GM18873 (cell line): ENCODE measurements around the gene PRKCQ.
"Not testable (repeated sequence)": the region's sequence is repeated elsewhere in the genome, so short reads cannot be mapped to it uniquely, and the experiment has no call there.

Source experiments
- ATAC-seq: cut with Tn5 transposase; IDR thresholded peaks from one replicate; pipeline ENCODE4 v1.9.1; 2021; ENCODE audit warnings: mild to moderate bottlenecking, moderate library complexity, moderate number of reproducible peaks; ENCODE audit not compliant: unreplicated experiment, low FRiP score

The PRKCQ gene

GRCh38 chr10:6464862-6465430 is 115.1 kb downstream of the PRKCQ start:
- no peak for ATAC-seq

- no peak for ATAC-seq
Observed at GRCh38 chr10:6463366-6463765, 116.7 kb downstream of the PRKCQ start.

GRCh38 chr10:6461961-6462360 is 118.1 kb downstream of the PRKCQ start:
- no peak for ATAC-seq

GRCh38 chr10:6460861-6461409 is 119.1 kb downstream of the PRKCQ start:
- ATAC-seq: no peak

GRCh38 chr10:6458814-6459213 is 121.3 kb downstream of the PRKCQ start:
- no peak for ATAC-seq

GRCh38 chr10:6457376-6457775 is 122.7 kb downstream of the PRKCQ start:
- no peak for ATAC-seq

- ATAC-seq: no peak
Observed at GRCh38 chr10:6456067-6456466, 124.0 kb downstream of the PRKCQ start.

GRCh38 chr10:6455592-6455991 is 124.5 kb downstream of the PRKCQ start:
- ATAC-seq: no peak

GRCh38 chr10:6446711-6447110 is 133.4 kb downstream of the PRKCQ start:
- no peak for ATAC-seq

GRCh38 chr10:6445671-6446316 is 134.3 kb downstream of the PRKCQ start:
- ATAC-seq: no peak

- ATAC-seq: not testable (repeated sequence)
Observed at GRCh38 chr10:6439875-6440274, 140.2 kb downstream of the PRKCQ start.

- no peak for ATAC-seq
Observed at GRCh38 chr10:6431861-6432260, 148.2 kb downstream of the PRKCQ start.

- no peak for ATAC-seq
Observed at GRCh38 chr10:6431186-6431585, 148.9 kb downstream of the PRKCQ start.

- no peak for ATAC-seq
Observed at GRCh38 chr10:6430423-6430980, 149.6 kb downstream of the PRKCQ start.

- no peak for ATAC-seq
Observed at GRCh38 chr10:6427357-6427959, 152.6 kb downstream of the PRKCQ start.

GRCh38 chr10:6426317-6426716 is 153.8 kb downstream of the PRKCQ start:
- ATAC-seq: no peak

GRCh38 chr10:6423413-6424170 is 156.5 kb downstream of the PRKCQ start:
- ATAC-seq: no peak

GRCh38 chr10:6423004-6423403 is 157.1 kb downstream of the PRKCQ start:
- no peak for ATAC-seq

- ATAC-seq: no peak
Observed at GRCh38 chr10:6418613-6419216, 161.4 kb downstream of the PRKCQ start.

GRCh38 chr10:6418167-6418566 is 161.9 kb downstream of the PRKCQ start:
- no peak for ATAC-seq
